ENCODE results near the gene USH1C. TPM values are rescaled to one million over a fixed set of nuclear protein-coding genes. Genes with fewer than 3 reads are reported as not detected.

The USH1C gene
- total RNA-seq, 1 donor from 2014 or later = not detected

DNA sequence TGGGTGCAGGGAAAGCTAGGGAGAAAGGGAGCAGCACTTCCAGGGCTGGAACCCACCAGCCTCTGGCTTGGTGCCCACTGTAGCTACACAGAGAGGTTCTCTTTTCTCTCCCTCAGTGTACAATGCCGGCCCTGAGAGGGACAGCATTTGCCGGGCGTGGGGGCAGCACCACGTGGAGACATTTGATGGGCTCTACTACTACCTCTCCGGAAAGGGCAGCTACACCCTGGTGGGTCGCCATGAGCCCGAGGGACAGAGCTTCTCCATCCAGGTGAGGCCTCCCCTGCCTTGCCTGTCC lies 9.0 kb upstream of the USH1C start:
- DNase-seq = no peak

DNA sequence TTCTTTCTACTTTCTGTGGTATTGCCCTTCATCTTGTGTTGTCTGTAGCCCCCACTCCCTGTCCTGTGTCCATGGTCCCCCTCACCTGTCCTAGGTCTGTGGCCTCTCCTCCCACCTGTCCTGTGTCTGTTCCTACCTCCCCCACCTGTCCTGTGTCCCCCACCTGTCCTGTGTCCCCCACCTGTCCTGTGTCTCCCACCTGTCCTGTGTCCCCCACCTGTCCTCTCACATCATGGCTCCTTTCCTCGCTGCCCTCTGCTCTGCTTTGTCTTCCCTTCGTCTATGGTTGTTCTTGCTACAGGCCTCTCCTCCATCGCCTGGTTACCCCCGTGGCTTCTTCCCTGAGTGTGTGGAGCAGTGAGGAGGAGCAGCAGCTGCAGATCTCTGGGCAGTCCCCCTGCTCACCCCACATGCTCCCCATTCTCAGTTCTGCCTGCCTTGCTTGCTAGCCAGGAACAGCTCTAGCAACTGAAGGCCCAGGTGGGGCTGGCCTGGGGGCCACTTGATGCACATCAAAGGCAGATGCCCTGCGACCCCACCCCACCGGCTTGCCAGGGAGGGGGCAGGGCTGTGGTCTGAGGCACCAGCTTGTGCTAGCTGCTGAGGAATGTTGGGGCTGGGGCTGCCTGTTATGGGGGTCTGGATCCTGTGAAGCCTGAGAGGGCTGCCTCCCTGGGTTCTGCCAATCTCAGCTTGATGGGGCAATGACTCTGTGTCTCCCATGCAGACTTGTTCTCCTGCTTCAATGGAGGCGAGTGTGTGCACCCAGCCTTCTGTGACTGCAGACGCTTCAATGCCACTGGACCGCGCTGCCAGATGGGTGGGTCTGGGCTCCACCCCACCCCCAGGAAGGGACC lies 8.4 kb upstream of the USH1C start:
- no peaks in the 10 kb centered on the region for H3K36me3 Mint-ChIP-seq (ENCODE audit: unreplicated experiment)
- no peaks in the 10 kb centered on the region for H3K4me1 Mint-ChIP-seq (ENCODE audit: low read depth, unreplicated experiment)
- H3K27me3 Mint-ChIP-seq (ENCODE audit: unreplicated experiment) = peaks cover 12% of the 10 kb centered on the region
- H3K4me3 Mint-ChIP-seq (ENCODE audit: unreplicated experiment) = no peak overlapping the region
- no peaks in the 10 kb centered on the region for H3K9me3 Mint-ChIP-seq (ENCODE audit: unreplicated experiment)
- TF ChIP-seq, protein P1, sequence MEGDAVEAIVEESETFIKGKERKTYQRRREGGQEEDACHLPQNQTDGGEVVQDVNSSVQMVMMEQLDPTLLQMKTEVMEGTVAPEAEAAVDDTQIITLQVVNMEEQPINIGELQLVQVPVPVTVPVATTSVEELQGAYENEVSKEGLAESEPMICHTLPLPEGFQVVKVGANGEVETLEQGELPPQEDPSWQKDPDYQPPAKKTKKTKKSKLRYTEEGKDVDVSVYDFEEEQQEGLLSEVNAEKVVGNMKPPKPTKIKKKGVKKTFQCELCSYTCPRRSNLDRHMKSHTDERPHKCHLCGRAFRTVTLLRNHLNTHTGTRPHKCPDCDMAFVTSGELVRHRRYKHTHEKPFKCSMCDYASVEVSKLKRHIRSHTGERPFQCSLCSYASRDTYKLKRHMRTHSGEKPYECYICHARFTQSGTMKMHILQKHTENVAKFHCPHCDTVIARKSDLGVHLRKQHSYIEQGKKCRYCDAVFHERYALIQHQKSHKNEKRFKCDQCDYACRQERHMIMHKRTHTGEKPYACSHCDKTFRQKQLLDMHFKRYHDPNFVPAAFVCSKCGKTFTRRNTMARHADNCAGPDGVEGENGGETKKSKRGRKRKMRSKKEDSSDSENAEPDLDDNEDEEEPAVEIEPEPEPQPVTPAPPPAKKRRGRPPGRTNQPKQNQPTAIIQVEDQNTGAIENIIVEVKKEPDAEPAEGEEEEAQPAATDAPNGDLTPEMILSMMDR (IDR thresholded peaks at IDR 0.05; ENCODE audit: partially characterized antibody, unreplicated experiment) = no peak
- no peak for DNase-seq
- H3K27ac Mint-ChIP-seq (ENCODE audit: unreplicated experiment) = no peak overlapping the region

More for the DNA sequence above, 9.0 kb upstream of the USH1C start:
- Mint-ChIP-seq H3K4me1 (ENCODE audit: low read depth, unreplicated experiment) (no peaks in the 10 kb centered on the region), H3K36me3 (ENCODE audit: unreplicated experiment) (no peaks in the 10 kb centered on the region), H3K4me3 (ENCODE audit: unreplicated experiment) (no peak overlapping the region), H3K9me3 (ENCODE audit: unreplicated experiment) (no peaks in the 10 kb centered on the region), H3K27me3 (ENCODE audit: unreplicated experiment) (peaks cover 11% of the 10 kb centered on the region), H3K27ac (ENCODE audit: unreplicated experiment) (no peak overlapping the region)
- TF ChIP-seq, protein P1 (IDR thresholded peaks at IDR 0.05; ENCODE audit: partially characterized antibody, unreplicated experiment) = no peak

DNA sequence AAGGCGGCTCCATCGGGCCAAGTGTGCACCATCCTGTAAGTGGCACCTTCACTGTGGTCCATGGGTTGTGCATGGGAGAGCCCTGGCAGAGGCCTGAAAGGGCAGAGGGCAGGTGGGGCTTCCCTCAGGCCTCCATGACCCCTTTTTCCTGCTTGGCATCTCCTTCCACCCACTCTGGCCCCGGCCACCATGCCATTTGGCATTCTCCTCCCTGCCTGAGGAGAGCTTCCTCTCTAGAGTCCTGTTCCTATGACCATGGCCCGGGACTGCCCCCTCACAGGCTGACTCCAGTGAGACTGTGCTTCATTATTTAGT lies 7.8 kb upstream of the USH1C start:
- no peaks in the 10 kb centered on the region for H3K4me1 Mint-ChIP-seq (ENCODE audit: low read depth, unreplicated experiment)
- DNase-seq = no peak
- H3K27me3 Mint-ChIP-seq (ENCODE audit: unreplicated experiment) = peaks cover 12% of the 10 kb centered on the region
- no peaks in the 10 kb centered on the region for H3K9me3 Mint-ChIP-seq (ENCODE audit: unreplicated experiment)
- H3K27ac Mint-ChIP-seq (ENCODE audit: unreplicated experiment) = no peak overlapping the region
- no peak overlapping the region for H3K4me3 Mint-ChIP-seq (ENCODE audit: unreplicated experiment)
- H3K36me3 Mint-ChIP-seq (ENCODE audit: unreplicated experiment) = no peaks in the 10 kb centered on the region
- TF ChIP-seq, protein P1 (IDR thresholded peaks at IDR 0.05; ENCODE audit: partially characterized antibody, unreplicated experiment) = no peak

DNA sequence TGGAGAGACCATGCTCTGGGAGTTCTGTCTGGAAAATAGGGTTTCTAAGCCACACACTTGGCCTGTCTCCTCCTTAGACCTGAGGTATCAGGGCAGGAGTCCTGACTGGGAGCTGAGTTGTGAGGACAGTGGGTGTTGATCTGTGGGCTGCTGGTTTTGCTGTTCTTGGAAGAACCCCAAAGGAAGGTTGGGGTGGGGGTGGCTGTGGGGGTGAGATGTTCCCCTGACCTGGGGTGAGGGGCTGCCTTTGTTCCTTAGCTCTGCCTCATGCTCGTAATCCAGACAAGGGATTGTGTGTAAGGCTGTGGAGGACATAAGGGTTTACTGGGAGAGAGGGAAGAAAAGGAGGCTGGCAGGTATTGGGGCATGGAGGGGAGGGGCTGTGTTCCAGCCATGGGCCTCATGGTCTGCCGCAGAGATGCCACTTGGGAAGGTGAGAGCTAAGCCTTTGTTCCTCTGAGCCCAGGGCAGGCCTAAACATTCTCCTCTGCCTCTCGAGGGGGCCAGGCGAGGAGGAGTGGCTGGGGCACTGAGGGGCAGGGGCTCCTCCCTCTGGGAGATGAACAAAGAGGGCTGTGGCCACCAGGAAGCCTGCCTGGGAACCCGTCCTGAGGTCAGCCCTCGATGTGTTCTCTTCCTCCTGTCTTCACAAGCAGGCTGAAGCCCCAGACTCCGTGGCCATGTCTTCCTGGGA lies 7.3 kb upstream of the USH1C start:
- no peak for DNase-seq
- peaks cover 8% of the 10 kb centered on the region for H3K27me3 Mint-ChIP-seq (ENCODE audit: unreplicated experiment)
- H3K4me3 Mint-ChIP-seq (ENCODE audit: unreplicated experiment) = no peak overlapping the region
- H3K27ac Mint-ChIP-seq (ENCODE audit: unreplicated experiment) = no peak overlapping the region
- H3K9me3 Mint-ChIP-seq (ENCODE audit: unreplicated experiment) = no peaks in the 10 kb centered on the region
- H3K4me1 Mint-ChIP-seq (ENCODE audit: low read depth, unreplicated experiment) = no peaks in the 10 kb centered on the region
- H3K36me3 Mint-ChIP-seq (ENCODE audit: unreplicated experiment) = no peaks in the 10 kb centered on the region
- TF ChIP-seq, protein P1 (IDR thresholded peaks at IDR 0.05; ENCODE audit: partially characterized antibody, unreplicated experiment) = no peak
